ENCODE data around the gene EEF1A2.

The EEF1A2 gene

GRCh38 chr20:63498960-63499337 is at the start of gene EEF1A2:
TSS of gene EEF1A2 (minus strand) at chr20:63499083. CDS start at chr20:63497763, 1,320 bp downstream.
- Histone ChIP-seq H3K27ac (no peak within 1 kb of the TSS), H3K9ac (ENCODE audit: insufficient read length) (no peak within 1 kb of the TSS), H3K4me3 (peak within 1 kb of the TSS; percentile 70), H3K36me3 (ENCODE audit: insufficient read depth, low read length) (no peaks in the 10 kb centered on the region), H3K9me3 (ENCODE audit: low read depth, low read length) (no peaks in the 10 kb centered on the region)
- no peak for DNase-seq (ENCODE audit: low read depth, low spot score)
- TF ChIP-seq POLR2AphosphoS5 (IDR thresholded peaks at IDR 0.05; ENCODE audit: borderline replicate concordance, low read depth, low read length) (no peak), FOXP2 (optimal IDR thresholded peaks at IDR 0.05; ENCODE audit: control extremely low read depth, extremely low read length, insufficient read depth) (no peak), EZH2 (IDR thresholded peaks at IDR 0.05) (no peak)

GRCh38 chr20:63548542-63548941 is 49.7 kb upstream of the EEF1A2 start:
- Histone ChIP-seq H3K36me3 (ENCODE audit: insufficient read depth, low read length) (no peaks in the 10 kb centered on the region), H3K9me3 (ENCODE audit: low read depth, low read length) (no peaks in the 10 kb centered on the region), H3K27ac (no peak overlapping the region), H3K9ac (ENCODE audit: insufficient read length) (no peak overlapping the region), H3K4me3 (no peak overlapping the region)
- TF ChIP-seq POLR2AphosphoS5 (IDR thresholded peaks at IDR 0.05; ENCODE audit: borderline replicate concordance, low read depth, low read length) (no peak), EZH2 (IDR thresholded peaks at IDR 0.05) (no peak)
- no peak for DNase-seq (ENCODE audit: low read depth, low spot score)

GRCh38 chr20:63547725-63548480 is 49.0 kb upstream of the EEF1A2 start, which contains the start of gene SRMS:
TSS of gene SRMS (minus strand) at chr20:63547749. CDS start at chr20:63547463, 286 bp downstream.
- Histone ChIP-seq H3K4me3 (no peak within 1 kb of the TSS), H3K9ac (ENCODE audit: insufficient read length) (no peak within 1 kb of the TSS), H3K27ac (no peak within 1 kb of the TSS), H3K9me3 (ENCODE audit: low read depth, low read length) (no peaks in the 10 kb centered on the region), H3K36me3 (ENCODE audit: insufficient read depth, low read length) (no peaks in the 10 kb centered on the region)
- TF ChIP-seq POLR2AphosphoS5 (IDR thresholded peaks at IDR 0.05; ENCODE audit: borderline replicate concordance, low read depth, low read length) = no peak
- no peak for TF ChIP-seq EZH2 (IDR thresholded peaks at IDR 0.05)
- no peak for TF ChIP-seq FOXP2 (optimal IDR thresholded peaks at IDR 0.05; ENCODE audit: control extremely low read depth, extremely low read length, insufficient read depth)
- no peak for DNase-seq (ENCODE audit: low read depth, low spot score)

- TF ChIP-seq EZH2 (IDR thresholded peaks at IDR 0.05) (no peak), FOXP2 (optimal IDR thresholded peaks at IDR 0.05; ENCODE audit: control extremely low read depth, extremely low read length, insufficient read depth) (no peak)
- H3K27ac ChIP-seq = no peak overlapping the region
- H3K36me3 ChIP-seq (ENCODE audit: insufficient read depth, low read length) = no peaks in the 10 kb centered on the region
- DNase-seq (ENCODE audit: low read depth, low spot score) = no peak
- H3K9ac ChIP-seq (ENCODE audit: insufficient read length) = no peak overlapping the region
- no peak overlapping the region for H3K4me3 ChIP-seq
- H3K9me3 ChIP-seq (ENCODE audit: low read depth, low read length) = no peaks in the 10 kb centered on the region
Measured at GRCh38 chr20:63546956-63547724, 48.3 kb upstream of the EEF1A2 start.

- DNase-seq (ENCODE audit: low read depth, low spot score) = no peak
- Histone ChIP-seq H3K9ac (ENCODE audit: insufficient read length) (no peak overlapping the region), H3K27ac (no peak overlapping the region)
Measured at GRCh38 chr20:63546256-63546955, 47.5 kb upstream of the EEF1A2 start.

GRCh38 chr20:63545814-63546213 is 46.9 kb upstream of the EEF1A2 start:
- H3K9ac ChIP-seq (ENCODE audit: insufficient read length) = no peak overlapping the region
- H3K9me3 ChIP-seq (ENCODE audit: low read depth, low read length) = no peaks in the 10 kb centered on the region
- H3K36me3 ChIP-seq (ENCODE audit: insufficient read depth, low read length) = no peaks in the 10 kb centered on the region
- no peak overlapping the region for H3K4me3 ChIP-seq
- TF ChIP-seq POLR2AphosphoS5 (IDR thresholded peaks at IDR 0.05; ENCODE audit: borderline replicate concordance, low read depth, low read length) = no peak
- no peak for TF ChIP-seq FOXP2 (optimal IDR thresholded peaks at IDR 0.05; ENCODE audit: control extremely low read depth, extremely low read length, insufficient read depth)
- TF ChIP-seq EZH2 (IDR thresholded peaks at IDR 0.05) = no peak
- DNase-seq (ENCODE audit: low read depth, low spot score) = no peak
- H3K27ac ChIP-seq = no peak overlapping the region

More at GRCh38 chr20:63546256-63546955, 47.5 kb upstream of the EEF1A2 start:
- H3K36me3 ChIP-seq (ENCODE audit: insufficient read depth, low read length) = no peaks in the 10 kb centered on the region
- no peak overlapping the region for H3K4me3 ChIP-seq
- no peak for TF ChIP-seq FOXP2 (optimal IDR thresholded peaks at IDR 0.05; ENCODE audit: control extremely low read depth, extremely low read length, insufficient read depth)
- no peak for TF ChIP-seq EZH2 (IDR thresholded peaks at IDR 0.05)
- TF ChIP-seq POLR2AphosphoS5 (IDR thresholded peaks at IDR 0.05; ENCODE audit: borderline replicate concordance, low read depth, low read length) = no peak
- no peaks in the 10 kb centered on the region for H3K9me3 ChIP-seq (ENCODE audit: low read depth, low read length)

GRCh38 chr20:63544958-63545516 is 46.2 kb upstream of the EEF1A2 start:
- Histone ChIP-seq H3K36me3 (ENCODE audit: insufficient read depth, low read length) (no peaks in the 10 kb centered on the region), H3K27ac (no peak overlapping the region), H3K4me3 (no peak overlapping the region), H3K9ac (ENCODE audit: insufficient read length) (no peak overlapping the region), H3K9me3 (ENCODE audit: low read depth, low read length) (no peaks in the 10 kb centered on the region)
- no peak for DNase-seq (ENCODE audit: low read depth, low spot score)
- TF ChIP-seq EZH2 (IDR thresholded peaks at IDR 0.05) (no peak), FOXP2 (optimal IDR thresholded peaks at IDR 0.05; ENCODE audit: control extremely low read depth, extremely low read length, insufficient read depth) (no peak), POLR2AphosphoS5 (IDR thresholded peaks at IDR 0.05; ENCODE audit: borderline replicate concordance, low read depth, low read length) (no peak)

Measured in SK-N-MC (cell line).